Measurements from ENCODE around the gene RAB31. TPM values are rescaled to one million over a fixed set of nuclear protein-coding genes. Genes with fewer than 3 reads are reported as not detected.

The RAB31 gene
- total and polyA plus RNA-seq, 2 experiments from 2014 or later = 26.0 to 81.8 TPM

DNA sequence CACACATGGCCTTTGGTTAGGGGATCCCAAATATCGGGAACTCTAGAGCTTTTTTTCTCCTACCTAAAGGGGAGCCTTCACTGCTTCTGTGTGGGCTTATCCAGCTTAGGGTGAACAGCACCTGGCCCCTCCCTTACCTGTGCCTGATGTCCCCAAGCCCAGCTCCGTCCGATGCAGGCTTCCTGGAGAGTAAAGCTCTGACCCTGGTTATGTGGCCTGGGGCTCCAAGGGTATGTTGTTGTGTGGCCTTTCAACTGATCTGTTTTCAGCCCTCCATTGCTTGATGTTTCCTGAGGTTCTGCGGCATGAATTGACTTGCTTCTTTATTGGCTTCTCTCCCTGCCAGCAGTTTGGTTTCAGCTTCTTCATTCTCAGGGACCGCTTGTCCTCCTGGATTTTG, 66.0 kb downstream of the RAB31 start:
- Histone ChIP-seq H3K4me3 (no peak overlapping the region), H3K4me2 (no peak overlapping the region), H3K79me2 (peaks cover 12% of the 10 kb centered on the region), H3K9me3 (ENCODE audit: low read depth) (no peaks in the 10 kb centered on the region), H4K20me1 (ENCODE audit: insufficient read depth, poor library complexity, severe bottlenecking) (no peaks in the 10 kb centered on the region), H3K27ac (no peak overlapping the region), H2AFZ (no peak overlapping the region), H3K9me2 (replicated peaks; ENCODE audit: insufficient read depth) (no peaks in the 10 kb centered on the region), H3K4me1 (ENCODE audit: insufficient read depth) (no peaks in the 10 kb centered on the region), H3K36me3 (replicated peaks; ENCODE audit: insufficient read depth, low read depth) (no peaks in the 10 kb centered on the region), H3K27me3 (no peaks in the 10 kb centered on the region)
- TF ChIP-seq, protein P1, sequence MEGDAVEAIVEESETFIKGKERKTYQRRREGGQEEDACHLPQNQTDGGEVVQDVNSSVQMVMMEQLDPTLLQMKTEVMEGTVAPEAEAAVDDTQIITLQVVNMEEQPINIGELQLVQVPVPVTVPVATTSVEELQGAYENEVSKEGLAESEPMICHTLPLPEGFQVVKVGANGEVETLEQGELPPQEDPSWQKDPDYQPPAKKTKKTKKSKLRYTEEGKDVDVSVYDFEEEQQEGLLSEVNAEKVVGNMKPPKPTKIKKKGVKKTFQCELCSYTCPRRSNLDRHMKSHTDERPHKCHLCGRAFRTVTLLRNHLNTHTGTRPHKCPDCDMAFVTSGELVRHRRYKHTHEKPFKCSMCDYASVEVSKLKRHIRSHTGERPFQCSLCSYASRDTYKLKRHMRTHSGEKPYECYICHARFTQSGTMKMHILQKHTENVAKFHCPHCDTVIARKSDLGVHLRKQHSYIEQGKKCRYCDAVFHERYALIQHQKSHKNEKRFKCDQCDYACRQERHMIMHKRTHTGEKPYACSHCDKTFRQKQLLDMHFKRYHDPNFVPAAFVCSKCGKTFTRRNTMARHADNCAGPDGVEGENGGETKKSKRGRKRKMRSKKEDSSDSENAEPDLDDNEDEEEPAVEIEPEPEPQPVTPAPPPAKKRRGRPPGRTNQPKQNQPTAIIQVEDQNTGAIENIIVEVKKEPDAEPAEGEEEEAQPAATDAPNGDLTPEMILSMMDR (IDR thresholded peaks at IDR 0.05; ENCODE audit: poor library complexity) = no peak
- no peak for TF ChIP-seq EZH2 (IDR thresholded peaks at IDR 0.05; ENCODE audit: borderline replicate concordance)
- no peak for TF ChIP-seq EZH2phosphoT487 (IDR thresholded peaks at IDR 0.05; ENCODE audit: low read depth, severe bottlenecking, unreplicated experiment)
- 84% methylated on average over 5 of the region's 5 CpGs for WGBS (ENCODE audit: low lambda C conversion rate, missing lambda C conversion rate)
- DNase-seq (ENCODE audit: low spot score) = no peak

DNA sequence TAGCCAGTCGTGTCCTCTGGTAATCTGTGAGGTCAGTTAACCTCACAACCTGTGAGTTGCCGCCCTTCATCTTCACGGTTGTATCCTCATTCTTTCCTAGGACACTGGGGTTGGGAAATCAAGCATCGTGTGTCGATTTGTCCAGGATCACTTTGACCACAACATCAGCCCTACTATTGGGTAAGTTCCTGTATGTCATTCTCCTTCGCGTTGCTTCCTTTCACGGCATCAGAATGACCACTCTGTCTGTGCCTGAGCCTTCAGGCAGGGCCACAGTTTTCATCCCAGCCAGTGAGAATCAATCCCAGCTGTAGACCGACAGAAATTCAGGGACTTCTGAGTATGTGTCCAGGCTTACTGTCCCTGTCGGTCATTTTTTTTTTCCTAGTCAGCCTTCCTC, 67.1 kb downstream of the RAB31 start:
- Histone ChIP-seq H3K79me2 (peaks cover 8% of the 10 kb centered on the region), H3K9me2 (replicated peaks; ENCODE audit: insufficient read depth) (no peaks in the 10 kb centered on the region), H3K27ac (no peak overlapping the region), H3K36me3 (replicated peaks; ENCODE audit: insufficient read depth, low read depth) (no peaks in the 10 kb centered on the region), H3K4me3 (no peak overlapping the region), H3K9me3 (ENCODE audit: low read depth) (no peaks in the 10 kb centered on the region), H4K20me1 (ENCODE audit: insufficient read depth, poor library complexity, severe bottlenecking) (no peaks in the 10 kb centered on the region), H3K27me3 (no peaks in the 10 kb centered on the region), H3K4me2 (no peak overlapping the region), H3K4me1 (ENCODE audit: insufficient read depth) (no peaks in the 10 kb centered on the region), H2AFZ (no peak overlapping the region)
- no peak for DNase-seq (ENCODE audit: low spot score)
- 82% methylated on average over 10 of the region's 10 CpGs for WGBS (ENCODE audit: low lambda C conversion rate, missing lambda C conversion rate)
- TF ChIP-seq EZH2 (IDR thresholded peaks at IDR 0.05; ENCODE audit: borderline replicate concordance) (no peak), EZH2phosphoT487 (IDR thresholded peaks at IDR 0.05; ENCODE audit: low read depth, severe bottlenecking, unreplicated experiment) (no peak)
- TF ChIP-seq, protein P1 (IDR thresholded peaks at IDR 0.05; ENCODE audit: poor library complexity) = no peak

DNA sequence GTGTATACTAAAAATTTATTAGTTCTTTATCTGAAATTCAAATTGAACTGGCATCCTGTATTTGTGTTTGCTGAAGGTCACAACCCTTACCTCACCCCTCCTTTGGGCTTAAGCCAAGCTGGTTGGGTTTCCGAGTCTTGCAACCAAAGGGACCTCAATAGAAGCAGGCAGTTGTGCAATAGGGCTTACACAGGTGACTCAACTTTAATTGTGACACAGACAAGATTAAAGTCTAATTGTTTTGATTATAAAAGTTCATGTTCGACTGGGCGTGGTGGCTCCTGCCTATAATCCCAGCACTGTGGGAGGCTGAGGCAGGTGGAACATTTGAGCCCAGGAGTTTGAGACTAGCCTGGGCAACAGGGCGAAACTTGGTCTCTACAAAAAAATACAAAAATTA, 71.5 kb downstream of the RAB31 start:
- 84% methylated on average over 4 of the region's 4 CpGs for WGBS (ENCODE audit: low lambda C conversion rate, missing lambda C conversion rate)
- H3K79me2 ChIP-seq = no peaks in the 10 kb centered on the region
- no peak overlapping the region for H3K4me2 ChIP-seq
- H3K4me1 ChIP-seq (ENCODE audit: insufficient read depth) = no peaks in the 10 kb centered on the region
- no peaks in the 10 kb centered on the region for H3K36me3 ChIP-seq (replicated peaks; ENCODE audit: insufficient read depth, low read depth)
- no peaks in the 10 kb centered on the region for H3K9me3 ChIP-seq (ENCODE audit: low read depth)
- TF ChIP-seq, protein P1 (IDR thresholded peaks at IDR 0.05; ENCODE audit: poor library complexity) = no peak
- TF ChIP-seq EZH2 (IDR thresholded peaks at IDR 0.05; ENCODE audit: borderline replicate concordance) (no peak), EZH2phosphoT487 (IDR thresholded peaks at IDR 0.05; ENCODE audit: low read depth, severe bottlenecking, unreplicated experiment) (no peak)
- no peaks in the 10 kb centered on the region for H4K20me1 ChIP-seq (ENCODE audit: insufficient read depth, poor library complexity, severe bottlenecking)
- no peaks in the 10 kb centered on the region for H3K9me2 ChIP-seq (replicated peaks; ENCODE audit: insufficient read depth)
- peak overlapping the region; percentile 40 for H3K27ac ChIP-seq
- H3K27me3 ChIP-seq = no peaks in the 10 kb centered on the region
- H2AFZ ChIP-seq = no peak overlapping the region
- DNase-seq (ENCODE audit: low spot score) = peak; percentile 42
- H3K4me3 ChIP-seq = no peak overlapping the region
